ENCODE data around the gene CEMIP. TPM values are rescaled to one million over a fixed set of nuclear protein-coding genes. Genes with fewer than 3 reads are reported as not detected.

The CEMIP gene
- total RNA-seq, 1 donor from 2014 or later = 5.9 TPM

GRCh38 chr15:80885016-80885579, 105.9 kb downstream of the CEMIP start:
- DNase-seq (ENCODE audit: low spot score) = no peak

DNA sequence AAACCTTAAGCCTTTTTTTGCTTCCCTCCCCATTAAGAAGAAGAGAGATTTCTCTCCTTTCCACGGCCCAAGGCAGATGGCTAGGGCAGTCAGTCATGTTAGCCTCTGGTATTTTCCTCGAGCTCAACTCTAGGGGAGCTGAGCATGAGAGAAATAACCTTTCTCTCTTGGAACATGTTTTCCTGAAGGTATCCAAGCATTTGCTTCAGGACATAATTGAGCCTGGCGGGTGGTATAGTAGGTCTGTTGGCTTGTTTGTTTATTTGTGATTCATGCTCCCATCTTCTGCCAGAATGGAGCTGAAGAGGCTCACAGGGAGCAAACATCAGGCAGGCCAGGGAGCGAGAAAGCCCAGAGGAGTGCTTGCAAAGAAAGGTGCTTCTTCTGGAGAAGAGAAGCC, 108.0 kb downstream of the CEMIP start:
- DNase-seq (ENCODE audit: low spot score) = no peak

GRCh38 chr15:80888846-80889245, 109.7 kb downstream of the CEMIP start:
- DNase-seq (ENCODE audit: low spot score) = no peak

DNA sequence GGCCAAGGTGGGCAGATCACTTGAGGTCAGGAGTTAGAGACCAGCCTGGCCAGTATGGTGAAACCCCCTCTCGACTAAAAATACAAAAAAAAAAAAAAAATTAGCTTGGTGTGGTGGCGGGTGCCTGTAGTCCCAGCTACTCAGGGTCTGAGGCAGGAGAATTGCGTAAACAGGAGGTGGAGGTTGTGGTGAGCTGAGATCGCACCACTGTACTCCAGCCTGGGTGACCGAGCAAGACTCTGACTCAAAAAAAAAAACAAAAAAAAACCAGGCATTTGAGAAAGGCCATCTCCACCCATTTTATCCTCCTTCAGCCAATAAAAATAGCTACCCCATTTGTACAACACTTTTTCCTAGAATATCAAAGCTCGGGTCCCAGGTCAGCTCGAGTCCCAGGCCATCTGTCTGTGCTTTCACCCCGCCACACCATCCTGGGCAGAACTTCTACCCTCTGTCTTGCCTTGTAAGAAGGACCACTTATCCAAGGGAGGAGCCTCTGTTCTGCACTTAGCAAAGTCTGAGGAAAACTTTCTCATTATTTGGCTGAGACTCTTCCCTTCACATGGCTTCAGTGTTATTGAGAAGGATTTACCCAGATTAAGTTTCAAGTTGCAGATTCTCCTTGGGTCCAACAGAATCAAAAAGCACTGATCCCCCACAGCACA, 111.3 kb downstream of the CEMIP start:
- DNase-seq (ENCODE audit: low spot score) = no peak

DNA sequence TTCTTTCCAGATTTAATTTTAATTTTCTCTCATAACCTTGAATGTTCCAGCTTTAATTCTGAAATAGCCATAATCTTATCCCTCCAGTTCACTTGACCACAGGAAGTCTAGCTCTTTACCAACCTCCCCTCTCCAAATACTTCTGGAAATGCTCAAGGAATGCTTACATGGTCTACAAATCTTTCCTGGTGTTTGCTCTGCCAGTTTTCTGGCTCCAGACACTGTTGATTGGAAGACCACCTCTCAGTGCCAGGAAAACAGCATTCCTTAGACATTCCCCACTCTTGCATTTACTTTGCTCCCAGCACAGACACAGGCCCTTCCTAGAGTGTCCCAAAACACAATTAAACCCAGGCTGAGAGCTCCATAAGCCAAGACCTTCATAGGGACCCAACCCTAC, 111.8 kb downstream of the CEMIP start:
- DNase-seq (ENCODE audit: low spot score) = no peak

DNA sequence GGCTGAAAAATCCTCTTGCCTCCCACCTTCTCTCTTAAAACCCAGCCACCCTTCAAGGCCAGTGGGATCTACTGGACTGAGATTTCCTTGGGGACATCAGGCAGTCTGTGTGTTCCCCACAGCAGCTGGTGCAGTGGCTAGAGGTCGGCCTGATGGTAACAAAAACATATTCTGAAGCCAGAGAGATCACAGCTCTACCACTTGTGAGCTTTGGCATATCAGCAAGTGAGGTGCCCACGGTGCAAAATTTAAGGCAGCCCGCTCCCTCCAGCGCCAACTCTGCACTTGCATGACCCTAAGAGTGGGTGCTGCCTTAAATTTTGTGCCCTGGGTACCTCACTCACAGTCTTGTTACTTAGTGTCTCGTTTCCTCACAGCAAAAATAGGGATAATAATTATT, 113.2 kb downstream of the CEMIP start:
- DNase-seq (ENCODE audit: low spot score) = no peak

GRCh38 chr15:80893777-80894176, 114.6 kb downstream of the CEMIP start:
- no peak for DNase-seq (ENCODE audit: low spot score)

- no peak for DNase-seq (ENCODE audit: low spot score)
These were observed 115.9 kb downstream of the CEMIP start for GRCh38 chr15:80895091-80895490.

DNA sequence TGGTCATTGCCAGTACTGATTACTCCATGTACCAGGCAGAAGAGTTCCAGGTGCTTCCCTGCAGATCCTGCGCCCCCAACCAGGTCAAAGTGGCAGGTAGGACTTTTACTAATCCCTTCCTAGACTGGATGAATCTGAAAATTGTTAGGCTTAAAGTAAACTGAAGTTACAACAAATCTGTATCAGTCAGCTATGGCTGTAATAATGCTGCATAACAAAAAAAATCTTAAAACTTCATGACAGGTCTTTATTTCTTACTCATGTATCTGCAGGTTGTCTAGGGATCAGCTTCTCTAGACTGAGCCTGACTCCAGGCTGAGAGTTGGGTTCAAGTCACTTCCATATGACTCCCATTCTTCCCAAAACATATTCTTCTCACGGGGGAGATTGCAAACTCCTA, 116.8 kb downstream of the CEMIP start:
- DNase-seq (ENCODE audit: low spot score) = no peak

GRCh38 chr15:80898040-80898439, 118.9 kb downstream of the CEMIP start:
- DNase-seq (ENCODE audit: low spot score) = no peak

DNA sequence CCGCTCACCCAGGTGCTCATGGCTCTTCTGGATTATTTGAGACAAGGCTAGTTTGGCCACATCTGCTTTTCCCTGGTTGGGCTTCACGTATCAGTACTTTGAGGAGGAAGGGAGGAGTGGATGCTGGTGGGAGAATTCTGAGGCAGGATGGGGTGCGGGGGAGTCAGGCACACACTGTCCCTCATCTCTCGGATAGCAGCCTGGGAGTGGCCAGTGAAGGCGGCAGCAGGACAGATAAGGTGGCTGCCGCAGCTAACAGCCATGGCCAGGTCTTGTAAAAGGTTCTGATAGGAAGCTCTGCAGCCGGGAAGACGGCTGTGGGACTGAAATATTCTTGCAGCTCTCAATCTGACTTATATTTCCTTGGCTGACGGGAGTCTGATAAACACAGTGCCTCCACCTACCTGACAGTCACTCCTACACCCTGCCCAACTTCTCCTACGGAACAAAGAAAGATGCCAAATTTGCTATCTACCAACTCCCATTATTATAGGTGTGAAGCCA, 123.2 kb downstream of the CEMIP start:
- no peak for DNase-seq (ENCODE audit: low spot score)

DNA sequence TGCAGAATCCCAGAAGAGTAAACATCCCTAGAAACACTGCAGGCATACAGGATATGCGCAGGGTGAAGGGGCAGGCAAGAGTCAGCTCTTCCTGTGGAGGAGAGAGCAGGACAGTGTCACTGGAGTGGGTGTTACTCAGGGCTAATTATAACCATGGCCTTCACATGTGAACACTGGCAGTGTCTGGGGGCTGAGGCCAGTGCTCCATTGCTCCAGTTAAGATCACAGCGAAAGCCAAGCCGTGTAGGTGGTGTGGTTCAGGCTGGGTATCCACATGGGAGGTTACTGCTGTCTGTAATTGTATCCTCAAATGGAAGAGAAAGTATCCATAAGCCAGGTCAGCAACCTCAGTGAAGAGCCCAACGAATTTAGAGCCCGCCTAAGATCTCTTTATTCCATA, 125.8 kb downstream of the CEMIP start:
- DNase-seq (ENCODE audit: low spot score) = no peak

DNA sequence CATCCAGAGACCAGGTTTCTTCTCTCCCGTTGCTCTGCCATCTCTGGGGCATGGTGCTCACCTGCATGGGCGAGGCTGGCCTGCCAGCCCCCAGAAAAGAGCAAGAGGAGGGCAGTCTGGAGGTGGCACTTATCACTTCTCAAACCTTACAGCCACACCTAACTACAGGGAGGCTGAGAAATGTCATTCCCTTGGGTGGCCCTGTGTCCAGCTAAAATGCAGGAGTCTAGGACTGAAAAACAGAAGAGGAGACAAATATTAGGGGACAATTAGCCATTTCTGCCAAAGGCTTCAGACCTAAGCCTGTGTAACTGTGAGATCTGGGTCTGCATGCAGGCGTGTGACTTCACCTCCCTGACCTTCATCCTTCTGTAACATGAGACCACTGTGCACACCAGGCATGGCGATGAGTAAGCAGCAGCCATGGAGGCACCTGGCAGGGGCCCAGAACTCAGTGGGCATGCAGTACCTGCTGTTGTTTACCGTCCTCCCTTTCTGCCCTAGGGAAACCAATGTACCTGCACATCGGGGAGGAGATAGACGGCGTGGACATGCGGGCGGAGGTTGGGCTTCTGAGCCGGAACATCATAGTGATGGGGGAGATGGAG, 127.1 kb downstream of the CEMIP start:
- DNase-seq (ENCODE audit: low spot score) = no peak

GRCh38 chr15:80911821-80912220, 132.7 kb downstream of the CEMIP start:
- DNase-seq (ENCODE audit: low spot score) = no peak

GRCh38 chr15:80912673-80913072, 133.5 kb downstream of the CEMIP start:
- DNase-seq (ENCODE audit: low spot score) = no peak

DNA sequence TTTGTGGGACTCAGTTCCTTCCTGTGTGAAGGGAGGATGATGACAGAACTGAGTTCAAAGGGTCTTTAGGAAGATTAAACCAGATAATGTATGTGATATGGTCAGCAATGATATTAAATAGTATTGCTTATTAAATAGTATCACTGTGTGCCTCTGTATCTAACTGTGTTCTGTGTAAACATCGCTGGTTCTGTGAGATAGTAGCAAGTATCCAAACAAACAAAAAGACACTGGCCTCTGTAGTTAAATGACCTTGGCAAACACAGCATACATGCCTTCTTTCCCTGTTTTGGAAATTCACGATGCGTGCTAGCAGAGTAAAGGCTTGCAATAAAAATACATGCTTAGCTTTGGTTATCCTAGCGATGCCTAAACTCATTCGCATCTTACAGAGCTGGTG, 134.4 kb downstream of the CEMIP start:
- no peak for DNase-seq (ENCODE audit: low spot score)

- DNase-seq (ENCODE audit: low spot score) = no peak
These were observed 136.3 kb downstream of the CEMIP start for GRCh38 chr15:80915472-80915871.

GRCh38 chr15:80916056-80916455, 136.9 kb downstream of the CEMIP start:
- no peak for DNase-seq (ENCODE audit: low spot score)

GRCh38 chr15:80918196-80918783, 139.1 kb downstream of the CEMIP start:
- no peak for DNase-seq (ENCODE audit: low spot score)

GRCh38 chr15:80920271-80920699, 141.1 kb downstream of the CEMIP start:
- no peak for DNase-seq (ENCODE audit: low spot score)

DNA sequence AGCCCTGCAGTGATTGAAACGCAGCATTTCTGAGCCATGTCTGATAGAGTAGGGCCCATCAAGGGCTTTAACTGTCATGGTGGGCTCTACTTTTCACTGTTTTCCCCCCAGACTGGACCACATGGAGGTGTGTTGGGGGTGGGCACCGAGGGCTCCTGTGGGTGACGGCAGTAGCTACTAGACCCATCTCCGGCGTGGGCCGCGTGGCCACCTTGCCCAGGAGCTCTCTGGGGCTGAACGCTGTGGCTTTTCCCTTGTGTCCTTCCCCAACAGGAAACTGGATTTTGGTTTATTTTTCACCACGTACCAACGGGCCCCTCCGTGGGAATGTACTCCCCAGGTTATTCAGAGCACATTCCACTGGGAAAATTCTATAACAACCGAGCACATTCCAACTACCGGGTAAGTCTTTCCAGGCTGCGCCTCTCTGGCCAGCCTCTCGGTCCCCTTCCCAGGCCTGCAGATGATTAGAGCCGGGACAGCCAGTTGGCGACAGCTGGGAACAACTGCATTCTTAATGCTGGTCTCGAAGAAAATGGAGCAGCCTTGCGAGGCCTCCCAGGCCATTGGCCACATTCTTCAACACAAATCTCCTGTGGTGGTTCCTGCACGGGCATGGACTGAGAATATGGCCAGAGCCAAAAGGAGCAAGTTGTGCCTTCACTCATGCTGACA, 142.7 kb downstream of the CEMIP start:
- no peak for DNase-seq (ENCODE audit: low spot score)

DNA sequence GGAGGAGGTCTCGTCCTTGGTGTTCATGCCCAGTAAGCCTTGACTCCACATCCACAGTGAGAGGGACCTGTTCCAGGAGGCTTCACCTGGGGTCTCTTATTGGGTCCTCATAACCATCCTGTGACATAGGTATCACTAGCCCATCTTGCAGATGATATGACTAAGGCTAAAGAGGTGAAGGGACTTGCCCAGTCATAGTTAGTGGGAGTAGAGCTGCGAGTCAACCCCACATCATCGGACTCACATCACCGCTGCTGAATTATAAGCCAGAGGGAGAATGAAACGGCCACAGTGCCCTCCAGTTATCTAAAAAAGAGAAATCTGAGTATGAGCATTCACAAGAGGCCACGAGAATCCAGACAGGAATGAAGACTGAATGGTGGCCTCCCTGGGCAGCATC, 144.5 kb downstream of the CEMIP start:
- DNase-seq (ENCODE audit: low spot score) = no peak
